Pancreas (tissue), 10 donors: ENCODE measurements around the gene ZNF217. TPM values are rescaled to one million over a fixed set of nuclear protein-coding genes. Genes with fewer than 3 reads are reported as not detected.
"Not testable (repeated sequence)": the region's sequence is repeated elsewhere in the genome, so short reads cannot be mapped to it uniquely, and the experiment has no call there.

Experiments
- ATAC-seq, 4 donors: fragments of 200-7000 bp; cut with Tn5 transposase; one replicate each; pipeline versions ENCODE4 v1.8.0 to v1.9.1; 2020; ENCODE audit warnings: mild to moderate bottlenecking in 4 of 4, moderate library complexity in 4 of 4
- DNase-seq, 6 donors: peaks; one replicate each; pipeline ENCODE4 v3.0.0-alpha.2; 2020
- FAIRE-seq: peaks from 2 replicates; lab custom pipeline; 2012; peaks lifted over from hg19 to GRCh38; lab: Jason Lieb, UNC
- H3K27ac ChIP-seq, 4 donors: fragments of 200-600 bp; sonication (generic); 1 replicate in 3 of 4; 2 replicates in 1 of 4; pipeline versions ENCODE4 v1.5.0 to v1.8.0; 2020
- H3K27me3 ChIP-seq, 4 donors: fragments of 200-600 bp; one replicate each; pipeline ENCODE4 v1.8.0; 2021
- H3K36me3 ChIP-seq, 3 donors: fragments of 200-600 bp; sonication (generic) in 1 of 3; one replicate each; pipeline versions ENCODE4 v1.5.0 to v1.8.0; 2020 to 2021
- H3K4me1 ChIP-seq, 3 donors: fragments of 200-600 bp; one replicate each; pipeline ENCODE4 v1.8.0; 2021
- H3K4me3 ChIP-seq, 4 donors: fragments of 200-600 bp; sonication (generic) in 2 of 4; one replicate each; pipeline versions ENCODE4 v1.5.0 to v1.8.0; 2020 to 2021
- H3K9me3 ChIP-seq, 4 donors: fragments of 200-600 bp; one replicate each; pipeline ENCODE4 v1.8.0; 2021
- CTCF ChIP-seq, 4 donors: fragments of 200-600 bp; sonication (generic) in 3 of 4; IDR thresholded peaks; one replicate each; pipeline versions ENCODE4 v1.5.0 to v1.8.0; 2021; ENCODE audit warnings: antibody characterized with exemption in 4 of 4
- WGBS, 2 donors: extraction: QIAGEN DNeasy Blood & Tissue Kit; methylation state at CpG; one replicate each; pipeline ENCODE4 v1.1.7; 2013; 5-methylcytosine and 5-hydroxymethylcytosine counted together
- intact Hi-C, 3 donors: fragments of 100-400 bp; cut with DNase I; formaldehyde crosslinking; loops; one replicate each; pipeline versions ENCODE4 v1.11.1 to v1.14.2; 2022
- polyA plus RNA-seq, 2 donors: library from polyadenylated mRNA; stranded (reverse); fragments of 200-250 nt; gene quantifications; one replicate each; pipeline ENCODE4 v1.2.3, GENCODE V29; 2013
- total RNA-seq, 6 donors: library from RNA; stranded (reverse); fragmentation: NEBNext Ultra II Directional in 4 of 6; extraction: Animal tissue kit (Norgen Biotek cat#: 25700) in 4 of 6; gene quantifications; one replicate each; pipeline versions ENCODE4 v1.2.1 to v1.2.4, GENCODE V29; 2021 to 2023
- donor health status: healthy with polysubstance abuse.
- donor health status: DM: no; HTN: no; CAD: no; lungs with moderate emphysema.
- donor health status: DM: no; HTN: no; CAD: no.
- donor health status: control.
- donor health status: control.
- donor health status: Bipolar disorder and iron deficiency.
- donor health status: DM: yes; HTN: yes; CAD: no.
- donor health status: DM: no; HTN: no; CAD: no.
- donor health status: DM: no; HTN: no; CAD: no.
- donor health status: DM: yes; HTN: yes; CAD: no.

The ZNF217 gene
- total and polyA plus RNA-seq, 8 donors, result 4.2 to 29.5 (median 12.8) TPM

- H3K9me3 ChIP-seq, result no peaks in the 10 kb centered on the region
- peaks cover 0 to 27% (median 8%) of the 10 kb centered on the region in 3 donors for H3K36me3 ChIP-seq
- no peak for FAIRE-seq
- H3K27me3 ChIP-seq, result no peaks in the 10 kb centered on the region
- no peak overlapping the region for H3K27ac ChIP-seq
- DNase-seq, result no peak
- intact Hi-C loops, result no loop called here
- 81 to 89% methylated on average over 8 of the region's 8 CpGs for WGBS, 2 donors
- peaks cover 0 to 10% (median 6%) of the 10 kb centered on the region in 3 donors for H3K4me1 ChIP-seq
- ATAC-seq, result no peak
- no peak for TF ChIP-seq CTCF (IDR thresholded peaks at IDR 0.05)
- no peak overlapping the region for H3K4me3 ChIP-seq
These were observed 25.3 kb downstream of the ZNF217 start for GRCh38 chr20:53568351-53568750.

GRCh38 chr20:53567379-53567917, 26.2 kb downstream of the ZNF217 start:
- H3K36me3 ChIP-seq, result peaks cover 0 to 23% (median 8%) of the 10 kb centered on the region in 3 donors
- WGBS, 2 donors, result 92 to 93% methylated on average over 3 of the region's 3 CpGs
- no peak overlapping the region for H3K27ac ChIP-seq
- H3K4me1 ChIP-seq, result peaks cover 0 to 10% (median 6%) of the 10 kb centered on the region in 3 donors
- no peaks in the 10 kb centered on the region for H3K9me3 ChIP-seq
- H3K4me3 ChIP-seq, result no peak overlapping the region
- ATAC-seq, result no peak
- H3K27me3 ChIP-seq, result no peaks in the 10 kb centered on the region
- DNase-seq, result no peak
- intact Hi-C loops, result no loop called here
- no peak for TF ChIP-seq CTCF (IDR thresholded peaks at IDR 0.05)
- no peak for FAIRE-seq

GRCh38 chr20:53566623-53567022, 27.0 kb downstream of the ZNF217 start:
- ATAC-seq, H3K27me3 ChIP-seq, DNase-seq, H3K27ac ChIP-seq, FAIRE-seq, H3K4me3 ChIP-seq, H3K4me1 ChIP-seq, H3K9me3 ChIP-seq, intact Hi-C loops: not testable (repeated sequence)
- peaks cover 0 to 23% (median 8%) of the 10 kb centered on the region in 3 donors for H3K36me3 ChIP-seq
- WGBS, 2 donors, result 95 to 99% methylated on average over 9 of the region's 9 CpGs

GRCh38 chr20:53565254-53565653, 28.4 kb downstream of the ZNF217 start:
- DNase-seq (no peak), ATAC-seq (no peak), FAIRE-seq (no peak)
- Histone ChIP-seq H3K27me3 (no peaks in the 10 kb centered on the region), H3K36me3 (peaks cover 0 to 23% (median 8%) of the 10 kb centered on the region in 3 donors), H3K27ac (no peak overlapping the region), H3K4me3 (no peak overlapping the region), H3K4me1 (peaks cover 0 to 3% (median 2%) of the 10 kb centered on the region in 3 donors), H3K9me3 (no peaks in the 10 kb centered on the region)
- TF ChIP-seq CTCF (IDR thresholded peaks at IDR 0.05), result no peak
- 95 to 98% methylated on average over 11 of the region's 11 CpGs for WGBS, 2 donors
- intact Hi-C loops, result no loop called here

- WGBS, 2 donors, result 98 to 99% methylated on average over 9 of the region's 9 CpGs
- H3K4me1 ChIP-seq, H3K4me3 ChIP-seq, FAIRE-seq, H3K9me3 ChIP-seq, ATAC-seq, H3K27me3 ChIP-seq, H3K27ac ChIP-seq, intact Hi-C loops, H3K36me3 ChIP-seq: not testable (repeated sequence)
- peak in 1 of 6 donors; percentile 1 for DNase-seq
These were observed 31.4 kb downstream of the ZNF217 start for GRCh38 chr20:53562104-53562764.

- Histone ChIP-seq H3K27ac (no peak overlapping the region), H3K4me3 (no peak overlapping the region), H3K4me1 (no peaks in the 10 kb centered on the region), H3K27me3 (no peaks in the 10 kb centered on the region), H3K36me3 (no peaks in the 10 kb centered on the region), H3K9me3 (no peaks in the 10 kb centered on the region)
- no peak for FAIRE-seq
- intact Hi-C loops, result no loop called here
- WGBS, 2 donors, result 92 to 96% methylated on average over 4 to 5 of the region's 5 CpGs
- TF ChIP-seq CTCF (IDR thresholded peaks at IDR 0.05), result no peak
- DNase-seq, result no peak
- ATAC-seq, result no peak
These were observed 32.1 kb downstream of the ZNF217 start for GRCh38 chr20:53561505-53561904.
